Stimulated activated naive CD4-positive, alpha-beta T cell treated with Interleukin-2 at 50 U/mL for 16 hours (primary cell): ENCODE measurements around the gene AHSG.
"Not testable (repeated sequence)": the region's sequence is repeated elsewhere in the genome, so short reads cannot be mapped to it uniquely, and the experiment has no call there.

Experiments used
- DNase-seq: peaks from one replicate; lab custom pipeline; 2025; lab: John Stamatoyannopoulos, UW

AHSG gene, protein sequence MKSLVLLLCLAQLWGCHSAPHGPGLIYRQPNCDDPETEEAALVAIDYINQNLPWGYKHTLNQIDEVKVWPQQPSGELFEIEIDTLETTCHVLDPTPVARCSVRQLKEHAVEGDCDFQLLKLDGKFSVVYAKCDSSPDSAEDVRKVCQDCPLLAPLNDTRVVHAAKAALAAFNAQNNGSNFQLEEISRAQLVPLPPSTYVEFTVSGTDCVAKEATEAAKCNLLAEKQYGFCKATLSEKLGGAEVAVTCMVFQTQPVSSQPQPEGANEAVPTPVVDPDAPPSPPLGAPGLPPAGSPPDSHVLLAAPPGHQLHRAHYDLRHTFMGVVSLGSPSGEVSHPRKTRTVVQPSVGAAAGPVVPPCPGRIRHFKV

DNA sequence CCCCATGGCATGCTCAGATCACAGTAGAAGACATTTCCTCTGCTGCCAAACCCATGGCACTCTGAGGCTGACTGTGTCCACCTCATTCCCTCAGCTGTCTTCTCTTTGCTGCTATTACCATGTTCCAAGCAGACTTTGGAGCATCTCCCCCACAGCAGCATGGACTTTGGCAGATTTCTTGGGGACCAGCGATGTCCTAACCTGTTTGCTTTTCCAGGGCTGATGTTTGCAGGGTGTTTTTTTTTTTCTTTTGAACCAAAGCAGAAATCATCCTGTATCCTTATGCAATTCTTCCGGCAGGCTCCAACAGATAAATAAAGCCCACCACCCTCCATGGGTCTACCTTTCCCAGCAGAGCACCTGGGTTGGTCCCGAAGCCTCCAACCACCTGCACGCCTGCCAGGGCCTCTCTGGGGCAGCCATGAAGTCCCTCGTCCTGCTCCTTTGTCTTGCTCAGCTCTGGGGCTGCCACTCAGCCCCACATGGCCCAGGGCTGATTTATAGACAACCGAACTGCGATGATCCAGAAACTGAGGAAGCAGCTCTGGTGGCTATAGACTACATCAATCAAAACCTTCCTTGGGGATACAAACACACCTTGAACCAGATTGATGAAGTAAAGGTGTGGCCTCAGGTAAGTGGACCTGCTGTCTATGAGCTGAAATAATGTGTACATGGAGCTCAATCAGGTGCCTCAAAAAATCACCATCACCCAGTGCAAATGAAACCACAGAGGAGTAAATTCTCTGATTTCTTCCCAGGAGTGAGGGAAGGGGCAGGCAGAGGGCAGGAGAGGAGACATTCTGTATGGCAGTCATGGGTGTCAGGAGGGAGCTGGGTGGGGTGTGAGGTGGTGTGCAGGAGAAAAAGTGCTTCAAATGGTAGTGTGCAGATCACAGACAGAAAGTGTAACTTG lies at the start of gene AHSG:
TSS of gene AHSG (plus strand) at position 340 of the 916 bp plus-strand sequence. CDS start at position 422, 82 bp downstream.
- no peak for DNase-seq

DNA sequence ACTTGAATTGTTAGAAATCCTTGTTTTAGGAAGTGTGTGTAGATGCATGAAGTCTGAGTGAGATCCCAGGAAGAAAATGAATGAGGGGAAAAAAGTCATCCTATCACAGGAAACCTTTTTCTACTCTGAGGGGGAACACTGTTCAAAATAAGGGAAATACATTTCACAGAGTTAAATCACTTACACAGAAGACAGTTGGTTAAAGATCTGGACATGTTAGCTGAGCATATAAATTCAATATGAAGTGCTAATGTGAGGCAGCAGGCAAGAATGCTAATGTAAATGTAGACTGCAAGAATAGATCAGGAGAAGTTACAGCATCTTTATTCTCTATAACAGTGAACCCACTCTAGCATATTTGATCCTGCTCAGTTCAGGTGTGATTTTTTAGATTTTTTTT lies 48.3 kb upstream of the AHSG start:
- DNase-seq, result no peak

DNA sequence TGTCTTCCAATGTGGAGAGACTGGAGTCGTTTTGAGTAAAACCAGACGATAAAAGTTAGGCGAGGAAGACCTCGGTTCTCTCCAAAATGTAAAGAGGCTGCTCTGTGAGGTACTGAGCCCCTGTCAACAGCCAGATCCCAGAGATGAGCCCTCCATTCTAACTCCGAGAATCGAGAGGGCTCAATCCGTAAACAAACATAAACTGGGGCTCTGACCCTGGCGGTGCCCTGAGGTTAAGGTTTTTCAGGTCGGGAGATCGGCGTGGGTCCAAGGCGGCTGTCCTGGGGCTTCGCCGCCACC lies 46.1 kb upstream of the AHSG start:
- no peak for DNase-seq

DNA sequence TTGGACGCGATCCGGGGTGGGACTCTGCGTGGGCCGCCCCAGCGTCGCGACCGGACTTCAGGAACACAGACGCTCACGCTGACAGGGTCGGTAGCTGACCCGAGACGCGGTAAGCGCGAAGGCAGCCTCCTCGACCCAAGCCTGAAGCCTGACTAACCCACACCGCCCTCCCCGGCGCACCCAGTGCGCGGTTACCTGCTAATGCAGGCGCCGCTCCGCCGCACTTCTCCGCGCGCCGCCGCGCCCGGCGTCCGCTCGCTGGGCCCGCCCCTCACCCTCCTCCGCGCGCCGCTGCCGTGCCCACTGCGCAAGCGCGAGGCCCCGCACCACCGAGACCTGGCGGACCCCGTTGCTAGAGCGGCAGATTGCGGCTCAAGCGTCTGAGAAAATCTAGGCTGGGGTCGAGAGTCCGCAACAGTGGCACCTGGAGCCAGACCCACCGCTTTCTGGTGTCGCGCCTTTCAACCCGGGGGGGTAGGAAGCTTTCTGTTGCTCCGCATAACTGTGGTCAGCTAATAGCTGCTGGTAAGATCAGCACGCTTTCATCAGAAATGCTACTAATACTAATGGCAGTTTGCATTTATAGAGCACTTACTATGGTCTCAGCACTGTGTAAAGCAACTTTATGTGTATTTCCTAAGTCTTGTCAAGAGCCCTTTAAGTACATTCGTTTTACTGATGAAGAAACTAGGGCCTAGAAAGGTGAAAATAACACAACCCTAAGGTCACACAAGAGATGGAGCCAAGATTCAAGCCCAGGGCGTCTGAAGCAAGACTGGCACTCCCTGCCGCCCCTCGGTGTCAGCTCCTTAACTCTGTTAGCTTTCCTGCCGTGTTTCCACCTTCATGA lies 45.6 kb upstream of the AHSG start, which contains the start of gene TBCCD1:
TSS of gene TBCCD1 (minus strand) at position 268 of the 850 bp plus-strand sequence. CDS start 3,010 bp downstream, outside the sequence.
- peak; percentile 87 for DNase-seq

DNA sequence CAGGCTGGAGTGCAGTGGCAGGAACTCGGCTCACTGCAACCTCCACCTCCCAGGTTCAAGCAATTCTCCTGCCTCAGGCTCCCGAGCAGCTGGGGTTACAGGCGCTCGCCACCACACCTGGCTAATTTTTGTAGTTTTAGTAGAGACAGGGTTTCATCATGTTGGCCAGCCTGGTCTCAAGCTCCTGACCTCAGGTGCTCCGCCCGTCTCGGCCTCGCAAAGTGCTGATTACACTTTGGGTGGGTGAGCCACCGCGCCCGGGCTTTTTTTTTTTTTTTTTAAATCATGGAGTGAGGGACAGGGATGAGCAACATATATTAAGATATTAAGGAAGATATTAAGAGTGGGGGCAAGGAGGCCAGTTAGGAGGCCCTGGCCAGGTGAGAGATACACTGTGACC lies 43.5 kb upstream of the AHSG start:
- not testable (repeated sequence) for DNase-seq

DNA sequence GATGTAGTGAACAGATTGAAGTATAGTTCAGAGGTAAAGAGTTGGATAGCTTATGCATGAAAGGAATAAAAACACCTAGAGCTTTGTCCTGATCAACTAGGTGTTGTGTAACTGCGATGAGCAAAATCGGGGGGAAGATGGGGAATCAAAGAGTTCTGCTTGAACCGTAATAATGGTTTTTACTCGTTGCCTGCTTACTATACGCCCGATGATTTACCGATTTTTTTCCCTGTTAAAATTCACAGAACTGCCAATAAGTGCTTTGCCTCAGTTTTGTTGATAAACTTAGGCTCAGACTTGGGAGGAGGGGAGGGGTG lies 43.1 kb upstream of the AHSG start:
- no peak for DNase-seq

DNA sequence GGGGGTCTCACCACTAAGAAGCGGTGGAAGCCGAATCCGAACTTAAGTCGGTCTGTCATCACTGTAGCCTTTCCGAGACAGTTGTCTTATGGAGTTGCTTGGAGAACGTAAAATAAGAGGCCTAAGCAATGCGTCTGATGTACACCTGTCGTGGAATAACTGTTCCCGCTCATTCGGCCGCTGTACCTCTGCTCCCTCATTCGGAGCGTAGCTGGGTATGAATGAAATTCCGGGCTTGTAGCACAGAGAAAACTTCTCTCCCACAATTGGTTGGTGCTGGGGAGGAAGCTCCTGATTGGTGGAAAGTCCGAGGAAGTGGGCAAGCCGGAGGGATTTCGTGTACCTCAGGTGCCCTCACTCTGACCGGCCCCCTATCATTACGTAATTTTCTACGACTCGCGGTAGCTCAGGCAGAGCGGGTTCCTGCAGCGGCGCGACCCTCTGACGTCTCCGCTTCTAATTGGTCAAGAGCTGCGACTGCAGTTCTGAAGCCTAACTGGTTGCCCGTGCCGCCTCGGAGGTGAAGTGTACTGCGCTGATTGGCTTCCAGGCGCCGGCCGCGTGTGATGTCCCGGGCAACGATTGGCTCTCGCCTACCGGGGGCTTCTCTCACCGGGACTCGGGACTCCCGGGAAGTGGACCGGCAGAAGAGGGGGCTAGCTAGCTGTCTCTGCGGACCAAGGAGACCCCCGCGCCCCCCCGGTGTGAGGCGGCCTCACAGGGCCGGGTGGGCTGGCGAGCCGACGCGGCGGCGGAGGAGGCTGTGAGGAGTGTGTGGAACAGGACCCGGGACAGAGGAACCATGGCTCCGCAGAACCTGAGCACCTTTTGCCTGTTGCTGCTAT lies 42.5 kb upstream of the AHSG start, which contains the start of gene DNAJB11:
TSS of gene DNAJB11 (plus strand) at position 625 of the 845 bp plus-strand sequence. CDS start at position 803, 178 bp downstream.
- DNase-seq, result peak; percentile 99

DNA sequence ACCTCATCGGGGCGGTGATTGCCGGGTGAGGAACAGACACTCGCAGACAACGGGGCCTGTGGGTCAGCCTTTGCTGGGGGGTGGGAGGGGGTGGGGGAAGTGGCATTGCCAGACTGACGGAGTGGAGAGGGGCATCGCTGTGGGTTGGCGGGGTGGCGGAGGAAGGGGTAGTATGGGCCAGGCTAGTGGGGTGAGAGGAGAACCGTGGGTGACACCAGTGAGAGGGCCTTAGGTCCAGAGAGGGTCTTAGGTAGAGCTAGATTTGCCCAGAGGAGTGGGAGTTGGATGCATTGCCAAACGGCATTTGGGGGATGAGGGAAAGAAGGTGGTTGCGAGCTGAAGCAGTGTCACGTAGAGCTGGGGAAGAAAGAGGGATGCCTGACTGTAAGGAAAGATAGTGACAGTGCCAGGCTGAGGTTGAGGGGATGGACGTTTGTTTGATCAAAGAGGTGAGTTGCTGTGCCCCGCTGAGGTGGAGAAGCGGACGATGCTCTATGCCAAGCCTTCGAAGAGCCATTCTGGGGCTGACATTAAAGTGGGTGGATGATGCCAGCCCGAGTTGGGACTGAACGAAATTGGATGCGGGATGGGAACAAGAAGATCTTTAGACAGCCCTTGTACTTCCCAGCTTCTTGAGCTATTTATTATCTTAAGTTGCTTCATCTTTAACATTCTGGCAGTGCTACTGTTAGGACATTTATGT lies 41.8 kb upstream of the AHSG start:
- no peak for DNase-seq

DNA sequence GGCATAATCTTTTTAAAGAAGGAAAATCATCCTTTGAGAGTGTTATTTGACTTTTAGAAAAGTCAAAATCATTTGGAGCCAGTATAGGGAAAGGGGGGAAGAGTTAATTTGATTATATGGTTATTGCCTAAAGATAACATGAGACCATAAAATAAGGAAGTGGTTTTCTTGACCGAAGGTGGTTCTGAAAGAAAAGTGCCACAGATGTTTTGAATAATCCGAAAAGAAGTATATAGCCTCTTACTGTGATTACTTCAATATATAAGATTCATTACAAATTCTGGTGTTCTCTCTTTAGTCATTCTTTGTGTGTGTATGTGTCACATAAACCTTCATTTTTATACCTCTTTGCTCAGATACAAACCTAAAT lies 41.2 kb upstream of the AHSG start:
- no peak for DNase-seq

DNA sequence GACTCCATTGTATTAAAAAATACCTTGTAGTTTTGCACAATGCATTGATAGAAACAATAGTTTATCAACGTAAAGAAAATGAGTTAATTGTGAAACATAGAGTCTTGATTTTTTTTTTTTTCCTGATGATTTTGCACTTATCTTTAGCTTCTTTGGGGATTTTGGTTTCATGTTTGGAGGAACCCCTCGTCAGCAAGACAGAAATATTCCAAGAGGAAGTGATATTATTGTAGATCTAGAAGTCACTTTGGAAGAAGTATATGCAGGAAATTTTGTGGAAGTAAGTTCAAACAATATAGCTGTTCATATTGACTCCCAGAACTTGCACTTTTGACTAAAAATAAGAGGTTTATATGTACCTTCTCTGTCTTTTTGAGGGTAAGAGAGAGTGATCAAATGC lies 35.3 kb upstream of the AHSG start:
- no peak for DNase-seq

DNA sequence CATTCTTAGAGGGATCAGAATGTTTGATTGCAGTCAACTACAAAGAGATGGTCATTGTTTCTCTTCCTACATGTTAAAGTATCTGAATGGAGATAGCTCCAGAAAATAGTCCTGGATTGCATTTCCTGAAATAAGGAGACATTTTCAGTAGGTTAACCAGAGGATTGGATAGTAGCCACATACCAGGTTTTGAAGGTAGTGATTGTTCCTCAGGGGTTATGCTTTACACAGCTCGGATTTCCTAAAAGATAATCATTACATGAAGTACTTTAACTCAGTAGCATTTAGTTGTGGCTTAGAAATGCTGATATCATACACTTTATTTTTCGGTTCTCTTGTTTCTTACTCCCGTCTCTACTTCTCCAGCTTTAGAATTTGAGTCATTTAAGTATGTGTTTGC lies 32.1 kb upstream of the AHSG start:
- DNase-seq, result no peak

DNA sequence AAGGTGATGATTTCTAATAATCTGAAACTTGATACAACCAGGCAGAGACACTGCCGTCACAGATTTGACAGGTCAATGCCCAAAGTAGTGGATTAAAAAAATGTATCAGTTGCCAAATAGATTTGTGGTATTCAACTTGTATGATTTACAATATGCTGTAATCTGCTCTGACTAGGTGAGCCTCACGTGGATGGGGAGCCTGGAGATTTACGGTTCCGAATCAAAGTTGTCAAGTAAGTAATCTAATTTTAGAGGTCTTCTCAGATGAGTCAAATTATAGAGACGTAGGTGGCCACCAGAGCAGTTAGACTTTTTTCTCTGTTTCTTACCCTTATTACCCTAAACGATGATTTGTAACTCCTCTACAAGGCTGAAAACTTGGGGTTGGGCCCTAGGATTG lies 30.3 kb upstream of the AHSG start:
- no peak for DNase-seq

DNA sequence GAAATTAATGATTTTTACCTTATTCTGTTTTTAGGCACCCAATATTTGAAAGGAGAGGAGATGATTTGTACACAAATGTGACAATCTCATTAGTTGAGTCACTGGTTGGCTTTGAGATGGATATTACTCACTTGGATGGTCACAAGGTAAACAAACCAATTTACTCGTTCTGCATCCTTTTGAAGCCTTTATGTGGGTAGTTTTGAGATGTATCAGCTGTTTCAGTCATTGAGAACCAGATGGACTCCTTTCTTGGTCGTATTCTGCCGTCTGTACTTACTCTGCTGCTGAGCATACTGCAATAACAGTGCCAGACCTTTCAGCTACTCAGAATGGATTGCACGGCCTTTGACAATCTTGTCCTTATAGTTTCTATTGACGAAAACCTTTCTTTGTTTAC lies 29.0 kb upstream of the AHSG start:
- no peak for DNase-seq

DNA sequence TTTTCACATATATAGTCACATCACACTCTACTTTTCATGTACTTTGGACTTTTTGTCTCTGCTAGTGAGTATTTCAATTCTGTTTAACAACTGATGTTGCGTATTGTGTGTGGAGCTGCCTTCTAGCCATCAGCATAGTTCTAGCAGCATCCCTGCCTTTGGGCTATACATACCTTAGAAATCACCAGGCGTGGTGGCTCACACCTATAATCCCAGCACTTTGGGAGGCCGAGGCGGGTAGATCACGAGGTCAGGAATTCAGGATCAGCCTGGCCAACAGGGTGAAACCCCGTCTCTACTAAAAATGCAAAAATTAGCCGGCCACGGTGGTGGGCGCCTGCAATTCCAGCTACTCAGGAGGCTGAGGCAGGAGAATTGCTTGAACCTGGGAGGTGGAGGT lies 26.6 kb upstream of the AHSG start:
- not testable (repeated sequence) for DNase-seq

DNA sequence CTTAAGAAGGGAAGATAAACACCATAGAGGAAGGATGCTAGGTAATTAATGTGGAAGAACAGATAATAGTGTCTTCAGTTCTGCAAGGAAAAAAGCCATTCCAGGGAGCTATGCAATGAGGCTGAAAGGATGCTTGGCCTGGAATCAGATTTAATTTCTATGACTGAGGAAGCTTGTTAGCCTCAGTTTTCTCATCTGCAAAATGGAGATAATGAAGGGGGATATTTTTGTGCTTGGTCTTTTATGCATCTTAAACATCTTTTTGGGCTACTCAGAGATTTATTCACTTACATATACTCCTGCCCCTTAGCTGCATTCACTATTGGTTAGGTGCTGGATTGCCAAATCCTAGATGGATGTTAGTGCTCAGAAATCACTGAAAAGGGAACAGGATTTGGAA lies 25.7 kb upstream of the AHSG start:
- no peak for DNase-seq

DNA sequence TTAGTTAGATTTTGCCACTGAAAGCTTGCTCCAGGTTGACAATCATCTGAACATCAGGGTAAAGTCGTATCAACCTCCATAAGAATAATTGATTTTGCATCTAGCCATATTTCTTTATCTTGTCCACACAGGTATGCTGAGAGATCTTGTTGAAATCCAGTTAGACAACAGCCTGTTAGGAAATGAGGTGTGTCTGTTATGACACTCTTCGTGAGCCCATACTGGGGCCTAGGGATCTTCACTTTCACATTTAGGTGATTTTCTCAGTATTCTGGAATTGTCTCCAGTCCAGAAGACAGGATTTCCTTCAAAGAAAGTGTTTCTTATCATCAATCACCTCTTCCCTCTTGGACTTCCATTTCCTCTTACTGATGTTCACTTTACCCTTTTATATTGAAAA lies 24.2 kb upstream of the AHSG start:
- DNase-seq, result no peak

DNA sequence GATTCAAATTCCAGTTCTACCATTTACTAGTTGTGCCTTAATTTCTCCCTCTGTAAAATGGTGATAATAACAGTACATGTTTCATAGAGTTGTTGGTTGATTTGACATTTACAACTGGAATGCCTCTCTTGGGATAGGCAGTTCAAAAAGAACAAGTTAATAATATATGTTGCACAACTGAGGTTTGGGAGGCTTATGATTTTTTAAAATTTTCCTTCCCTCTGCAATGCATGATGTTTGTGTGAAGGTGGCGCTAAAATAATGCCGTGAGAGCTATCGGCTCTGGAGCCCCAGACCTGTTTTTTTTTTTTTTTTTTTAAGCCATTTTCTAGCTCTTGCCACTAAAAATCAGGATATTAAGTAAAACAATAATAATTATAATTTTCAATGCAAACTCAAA lies 23.7 kb upstream of the AHSG start:
- no peak for DNase-seq

DNA sequence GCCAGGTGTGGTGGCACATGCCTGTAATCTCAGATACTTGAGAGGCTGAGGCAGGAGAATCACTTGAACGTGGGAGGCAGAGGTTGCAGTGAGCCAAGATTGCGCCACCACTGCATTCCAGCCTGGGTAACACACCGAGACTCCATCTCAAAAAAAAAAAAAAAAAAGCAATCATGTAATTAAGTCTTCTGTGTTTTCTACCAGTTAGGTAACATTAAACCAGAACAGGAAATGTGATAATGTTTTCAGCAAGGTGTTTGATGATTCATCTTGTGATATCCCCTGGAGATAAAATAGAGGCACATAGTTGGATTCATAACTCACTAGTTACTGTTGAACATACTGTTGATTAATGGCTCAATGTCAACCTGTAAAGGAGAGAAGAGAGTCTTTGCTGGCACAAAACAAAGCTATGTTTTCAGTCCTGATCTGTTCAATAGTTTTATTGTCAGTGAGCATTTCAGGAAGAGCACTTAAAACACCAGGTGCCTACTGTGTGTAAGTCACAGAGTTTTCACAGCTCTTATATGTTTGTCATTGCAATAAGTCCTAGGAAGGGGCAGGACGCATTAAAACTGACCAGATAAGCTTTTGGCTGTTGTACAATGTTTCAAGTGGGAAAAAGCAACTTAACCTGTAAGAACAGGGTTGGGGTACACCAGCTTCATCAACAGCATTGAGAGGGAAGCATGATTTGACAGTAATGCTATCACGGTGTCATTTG lies 22.8 kb upstream of the AHSG start:
- DNase-seq, result no peak

DNA sequence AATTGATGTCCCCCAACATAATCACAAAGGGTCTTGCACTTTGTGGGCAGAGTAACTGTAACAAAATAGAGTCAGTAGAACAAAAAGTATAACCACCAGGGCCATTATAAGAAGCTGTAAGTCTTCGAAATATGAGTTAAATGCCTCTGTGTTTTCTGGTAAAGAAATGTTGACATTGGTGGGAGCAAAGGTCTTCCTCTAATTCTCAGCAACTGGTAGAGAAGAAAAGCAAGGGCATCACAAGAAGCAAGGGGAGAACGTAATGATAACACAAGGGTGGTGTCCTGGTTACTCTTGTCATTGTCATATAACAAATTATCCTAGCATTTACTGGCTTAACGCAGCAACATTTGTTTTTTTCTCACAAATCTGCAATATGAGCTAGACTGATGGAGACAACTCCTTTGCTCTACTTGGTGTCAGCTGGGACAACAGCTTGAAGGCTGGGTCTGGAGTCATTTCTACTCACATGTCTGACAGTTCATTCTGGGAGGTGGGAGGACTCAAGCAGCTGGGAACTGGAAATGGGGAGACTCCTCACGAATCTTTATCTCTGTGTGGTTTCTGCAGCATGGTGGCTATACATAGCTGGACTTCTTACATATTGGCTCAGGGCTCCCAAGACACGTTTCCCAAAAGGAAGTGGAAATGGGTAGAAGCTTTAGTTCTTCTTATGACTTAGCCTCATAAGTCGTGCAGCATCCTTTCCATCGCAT lies 22.1 kb upstream of the AHSG start:
- no peak for DNase-seq

DNA sequence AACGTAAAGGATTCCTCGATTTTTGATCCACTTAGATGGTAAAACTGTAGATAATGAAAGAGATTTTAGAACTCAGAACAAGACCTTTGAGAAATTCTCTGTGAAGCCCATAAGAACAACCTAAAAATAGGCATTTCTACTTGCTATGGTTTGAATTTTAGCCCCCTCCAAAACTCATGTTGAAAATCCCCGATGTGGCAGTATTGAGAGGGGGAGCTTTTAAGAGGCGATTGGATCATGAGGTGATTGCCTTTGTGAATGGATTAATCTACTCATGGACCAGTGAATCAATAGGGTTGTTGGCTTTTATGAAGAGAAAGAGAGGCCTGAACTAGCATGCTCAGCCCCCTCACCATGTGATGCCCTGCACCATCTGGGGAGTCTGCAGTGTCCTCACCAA lies 20.2 kb upstream of the AHSG start:
- no peak for DNase-seq
